Thyroid gland (tissue), 4 donors: ENCODE results near the gene ASCC3. TPM values are rescaled to one million over a fixed set of nuclear protein-coding genes. Genes with fewer than 3 reads are reported as not detected.

Experiments
- DNase-seq, 2 donors: peaks; one replicate each; pipeline ENCODE4 v3.0.0-alpha.2; 2019
- H3K27ac ChIP-seq, 3 donors: fragments of 200-600 bp; sonication (generic); 1 replicate in 2 of 3; 2 replicates in 1 of 3; pipeline ENCODE4 v1.5.1; 2016 to 2019; ENCODE audit warnings: mild to moderate bottlenecking in 1 of 3, moderate library complexity in 1 of 3
- H3K27me3 ChIP-seq: fragments of 200-600 bp; sonication (generic); one replicate; pipeline ENCODE4 v1.5.1; 2019
- H3K36me3 ChIP-seq, 2 donors: fragments of 200-600 bp; sonication (generic); one replicate each; pipeline ENCODE4 v1.5.1; 2016 to 2019
- H3K4me1 ChIP-seq, 2 donors: fragments of 200-600 bp; sonication (generic); one replicate each; pipeline ENCODE4 v1.5.1; 2017 to 2019
- H3K4me3 ChIP-seq, 3 donors: fragments of 200-600 bp; sonication (generic); replicated peaks in 1 of 3; 1 replicate in 2 of 3; 2 replicates in 1 of 3; pipeline ENCODE4 v1.5.1; 2016; ENCODE audit warnings: mild to moderate bottlenecking in 1 of 3
- H3K9me3 ChIP-seq: fragments of 200-600 bp; sonication (generic); one replicate; pipeline ENCODE4 v1.5.1; 2017
- CTCF ChIP-seq, 6 experiments: fragments of 200-600 bp in 3 of 6; fragments of 450-650 bp in 3 of 6; sonication (generic) in 3 of 6; IDR thresholded peaks; one replicate each; pipeline ENCODE4 v1.5.1; 2016 to 2019; ENCODE audit warnings: antibody characterized with exemption in 6 of 6, mild to moderate bottlenecking in 2 of 6, inconsistent platforms in 1 of 6, moderate library complexity in 1 of 6
- POLR2A ChIP-seq, 2 donors: fragments of 450-650 bp; IDR thresholded peaks; one replicate each; pipeline ENCODE4 v1.6.1; 2017; ENCODE audit warnings: antibody characterized with exemption in 2 of 2, mild to moderate bottlenecking in 2 of 2, moderate library complexity in 1 of 2
- WGBS, 2 donors: methylation state at CpG; one replicate each; pipeline ENCODE4 v1.1.5; 2017; 5-methylcytosine and 5-hydroxymethylcytosine counted together
- intact Hi-C: fragments of 100-400 bp; cut with DNase I; formaldehyde crosslinking; loops from one replicate; pipeline ENCODE4 v1.15.1; 2023
- total RNA-seq, 4 donors: library from RNA; depleted of rRNA; stranded (reverse); fragments of >200 nt; gene quantifications; one replicate each; pipeline ENCODE4 v1.2.3, GENCODE V29; 2016

The ASCC3 gene
- total RNA-seq, 4 donors from 2014 or later: 27.3 to 40.1 (median 33.8) TPM

DNA sequence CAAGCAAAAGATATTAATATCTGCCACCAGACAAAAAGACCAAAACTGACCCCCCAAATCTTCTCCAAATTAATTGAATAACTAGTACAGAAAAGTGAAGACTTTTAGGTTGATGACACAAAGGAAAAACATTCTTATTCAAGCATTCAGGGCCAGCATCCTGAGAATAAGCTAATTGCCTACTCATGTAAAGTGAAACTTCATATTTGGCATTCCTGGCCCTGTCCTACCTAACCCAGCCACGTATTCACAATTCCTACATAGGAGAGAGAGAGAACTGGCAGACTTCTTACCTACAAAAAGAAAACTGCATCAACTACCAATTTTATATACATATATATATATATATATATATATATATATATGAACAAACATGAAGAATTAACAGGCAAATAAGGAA is 4.9 kb upstream of the ASCC3 start:
- 51 to 54% methylated on average over 1 of the region's 1 CpG for WGBS, 2 donors
- intact Hi-C loops: no loop called here
- Histone ChIP-seq H3K9me3 (no peaks in the 10 kb centered on the region), H3K4me3 (no peak overlapping the region), H3K4me1 (peaks cover 0 to 4% of the 10 kb centered on the region in 2 donors), H3K27ac (no peak overlapping the region), H3K36me3 (no peaks in the 10 kb centered on the region), H3K27me3 (no peaks in the 10 kb centered on the region)
- TF ChIP-seq POLR2A (IDR thresholded peaks at IDR 0.05) (no peak), CTCF (IDR thresholded peaks at IDR 0.05) (no peak)
- DNase-seq: no peak

DNA sequence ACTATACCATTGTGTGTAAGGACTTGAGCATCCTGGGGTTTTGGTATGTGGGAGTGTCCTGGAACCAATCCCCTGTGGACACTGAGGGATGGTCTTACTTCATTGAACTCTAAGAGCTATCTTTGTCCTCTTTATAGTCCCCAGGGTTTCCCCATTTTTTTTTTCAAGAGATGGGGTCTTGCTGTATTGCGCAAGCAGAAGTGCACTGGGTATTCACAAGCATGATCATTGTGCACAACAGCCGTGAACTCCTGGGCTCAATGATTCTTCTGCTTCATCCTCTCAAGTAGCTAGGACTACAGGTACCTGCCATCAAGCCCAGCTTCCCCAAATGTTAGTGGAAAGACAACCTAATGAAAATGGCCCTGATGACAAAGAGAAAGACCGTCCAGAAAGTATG is 2.2 kb upstream of the ASCC3 start:
- Histone ChIP-seq H3K9me3 (no peaks in the 10 kb centered on the region), H3K36me3 (no peaks in the 10 kb centered on the region), H3K4me3 (no peak overlapping the region), H3K27me3 (no peaks in the 10 kb centered on the region), H3K4me1 (peaks cover 0 to 4% of the 10 kb centered on the region in 2 donors), H3K27ac (no peak overlapping the region)
- TF ChIP-seq CTCF (IDR thresholded peaks at IDR 0.05): no peak
- 97 to 98% methylated on average over 3 of the region's 3 CpGs for WGBS, 2 donors
- intact Hi-C loops: no loop called here
- DNase-seq: no peak

DNA sequence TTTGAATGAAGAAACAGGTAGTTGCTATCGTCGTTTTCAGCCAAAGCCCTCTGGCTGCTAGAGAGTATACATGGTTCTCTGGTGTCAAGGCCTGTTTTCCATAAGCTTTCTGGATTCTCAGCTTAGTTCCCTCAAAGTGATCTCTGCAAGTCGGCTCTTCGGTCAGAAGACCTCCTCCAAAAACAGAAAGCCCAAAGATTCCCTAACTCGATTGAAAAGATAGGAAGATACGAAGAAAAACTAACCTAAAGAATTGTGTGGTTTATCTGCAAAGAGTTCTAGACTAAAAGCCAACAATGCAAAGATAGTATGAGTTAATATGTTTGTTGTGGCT is 545 bp upstream of the ASCC3 start:
- Histone ChIP-seq H3K36me3 (no peaks in the 10 kb centered on the region), H3K9me3 (no peaks in the 10 kb centered on the region), H3K27me3 (no peaks in the 10 kb centered on the region), H3K4me1 (peaks cover 0 to 4% of the 10 kb centered on the region in 2 donors), H3K27ac (peak overlapping the region; percentile 80 to 92 (median 83)), H3K4me3 (peak overlapping the region in 2 of 3 donors; percentile 84 to 85)
- 19 to 26% methylated on average over 6 of the region's 6 CpGs for WGBS, 2 donors
- intact Hi-C loops: no loop called here
- DNase-seq: no peak
- no peak for TF ChIP-seq CTCF (IDR thresholded peaks at IDR 0.05)
- TF ChIP-seq POLR2A (IDR thresholded peaks at IDR 0.05): no peak

DNA sequence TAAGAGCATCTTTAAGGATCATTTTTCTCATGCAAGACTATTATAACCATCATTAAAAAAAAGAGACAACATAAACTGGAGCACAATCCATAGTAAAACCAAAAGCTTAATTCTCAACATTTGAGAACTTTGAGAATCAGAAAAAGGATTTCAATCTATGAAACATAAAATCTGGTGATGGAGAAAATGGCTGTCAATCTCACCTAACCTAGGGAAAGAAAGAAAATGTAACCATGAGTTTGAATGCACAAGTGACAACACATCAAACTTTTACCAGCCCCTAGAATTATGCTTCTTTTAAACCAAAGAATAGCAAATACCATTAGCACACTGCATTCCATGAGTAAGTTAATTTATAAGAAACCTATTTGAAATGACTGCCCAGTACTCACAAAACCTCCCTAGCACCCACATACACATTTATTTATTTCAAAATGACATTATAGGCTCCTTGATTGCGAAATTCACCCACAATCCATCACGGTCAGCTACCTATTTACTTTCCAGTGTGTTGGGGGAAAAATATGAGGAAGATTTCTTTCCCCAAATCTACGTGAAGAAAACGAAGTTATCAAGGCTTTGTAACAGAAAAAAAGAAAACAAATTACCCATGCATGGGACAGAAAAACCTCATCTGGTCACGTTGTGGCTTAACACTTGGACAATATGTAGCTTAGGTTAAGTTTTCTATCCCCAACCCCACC is 828 bp downstream of the ASCC3 start:
- peak overlapping the region; percentile 42 to 85 (median 84) for H3K4me3 ChIP-seq
- no peaks in the 10 kb centered on the region for H3K36me3 ChIP-seq
- no peaks in the 10 kb centered on the region for H3K27me3 ChIP-seq
- peaks cover 0 to 4% of the 10 kb centered on the region in 2 donors for H3K4me1 ChIP-seq
- DNase-seq: no peak
- H3K9me3 ChIP-seq: no peaks in the 10 kb centered on the region
- intact Hi-C loops: no loop called here
- WGBS, 2 donors: 7 to 12% methylated on average over 5 of the region's 5 CpGs
- TF ChIP-seq POLR2A (IDR thresholded peaks at IDR 0.05): no peak
- TF ChIP-seq CTCF (IDR thresholded peaks at IDR 0.05): no peak
- H3K27ac ChIP-seq: peak overlapping the region; percentile 80 to 92 (median 83)

- no peak for TF ChIP-seq POLR2A (IDR thresholded peaks at IDR 0.05)
- no peak for TF ChIP-seq CTCF (IDR thresholded peaks at IDR 0.05)
- H3K36me3 ChIP-seq: no peaks in the 10 kb centered on the region
- intact Hi-C loops: no loop called here
- no peaks in the 10 kb centered on the region for H3K27me3 ChIP-seq
- H3K9me3 ChIP-seq: no peaks in the 10 kb centered on the region
- WGBS, 2 donors: 90% methylated on average over 2 of the region's 2 CpGs
- no peak for DNase-seq
- no peak overlapping the region for H3K27ac ChIP-seq
- no peak overlapping the region for H3K4me3 ChIP-seq
- peaks cover 0 to 4% of the 10 kb centered on the region in 2 donors for H3K4me1 ChIP-seq
Observed at GRCh38 chr6:100879317-100879716, 1.8 kb downstream of the ASCC3 start.
